Brain pericyte (primary cell): ENCODE results near the gene USP34.
"Not testable (repeated sequence)": the region's sequence is repeated elsewhere in the genome, so short reads cannot be mapped to it uniquely, and the experiment has no call there.

Source experiments
- DNase-seq: peaks from one replicate; pipeline ENCODE4 v3.0.0-alpha.2; 2012; ENCODE audit warnings: low read depth, low spot score

The USP34 gene

GRCh38 chr2:61470965-61471904 lies at the start of gene USP34:
Gene USP34, minus strand, starts transcription at chr2:61471087. Its CDS starts 395 bp downstream, at chr2:61470692.
- peak; percentile 94 for DNase-seq

GRCh38 chr2:61520261-61520660 lies 49.4 kb upstream of the USP34 start:
- DNase-seq, result no peak

- DNase-seq, result no peak
Measured at GRCh38 chr2:61512768-61513398, 42.0 kb upstream of the USP34 start.

GRCh38 chr2:61510674-61511671 lies 40.1 kb upstream of the USP34 start:
- no peak for DNase-seq

- no peak for DNase-seq
Measured at GRCh38 chr2:61504949-61505348, 34.1 kb upstream of the USP34 start.

- no peak for DNase-seq
Measured at GRCh38 chr2:61499060-61499459, 28.2 kb upstream of the USP34 start.

GRCh38 chr2:61493523-61493942 lies 22.6 kb upstream of the USP34 start:
- DNase-seq, result no peak

GRCh38 chr2:61492476-61492875 lies 21.6 kb upstream of the USP34 start:
- no peak for DNase-seq

- no peak for DNase-seq
Measured at GRCh38 chr2:61485281-61485680, 14.4 kb upstream of the USP34 start.

- no peak for DNase-seq
Measured at GRCh38 chr2:61478086-61478485, 7.2 kb upstream of the USP34 start.

- DNase-seq, result not testable (repeated sequence)
Measured at GRCh38 chr2:61476929-61477589, 6.2 kb upstream of the USP34 start.

GRCh38 chr2:61471905-61472805 lies 1.3 kb upstream of the USP34 start:
- no peak for DNase-seq

GRCh38 chr2:61470122-61470951 lies 550 bp downstream of the USP34 start:
- DNase-seq, result no peak

GRCh38 chr2:61469424-61470121 lies 1.3 kb downstream of the USP34 start:
- DNase-seq, result no peak

GRCh38 chr2:61468231-61468630 lies 2.7 kb downstream of the USP34 start:
- DNase-seq, result not testable (repeated sequence)

- DNase-seq, result no peak
Measured at GRCh38 chr2:61465045-61465444, 5.8 kb downstream of the USP34 start.

- DNase-seq, result no peak
Measured at GRCh38 chr2:61463769-61464475, 7.0 kb downstream of the USP34 start.

GRCh38 chr2:61461404-61461803 lies 9.5 kb downstream of the USP34 start:
- no peak for DNase-seq
